GM18951 (cell line): ENCODE data around the gene PHACTR3.

Experiments used
- POLR2A ChIP-seq: IDR thresholded peaks from 4 replicates; pipeline ENCODE4 v1.6.1; 2011; ENCODE audit warnings: mild to moderate bottlenecking; ENCODE audit not compliant: insufficient read length, insufficient read depth; ENCODE audit errors: extremely low read depth
- in situ Hi-C: fragments of 300-500 bp; cut with MboI; formaldehyde crosslinking; loops from one replicate; pipeline ENCODE4 v1.12.0; 2022; ENCODE audit warnings: low sequenced_read_pairs, mixed read lengths, inconsistent platforms; ENCODE audit not compliant: unreplicated experiment

Gene PHACTR3

DNA sequence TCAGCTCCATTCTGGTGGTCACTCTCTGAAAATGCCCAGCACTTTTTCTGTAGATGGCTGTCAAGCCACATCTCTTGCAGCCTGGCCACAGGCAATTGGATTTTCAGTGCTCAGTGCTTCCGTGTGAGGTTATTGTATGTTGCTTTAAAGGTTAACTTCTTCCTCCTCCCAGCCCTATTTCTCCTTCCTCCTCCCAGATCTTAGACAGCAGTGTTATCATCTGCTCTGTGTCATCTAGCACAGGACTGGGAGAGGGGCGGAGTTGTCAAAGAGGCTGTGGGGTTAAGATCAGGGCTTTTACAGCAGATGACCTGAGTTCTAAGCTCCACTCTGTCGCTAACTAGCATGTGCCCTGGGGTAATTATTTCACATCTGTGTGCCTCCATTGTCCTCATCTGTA lies 129.0 kb downstream of the PHACTR3 start:
- no peak for TF ChIP-seq POLR2A
- in situ Hi-C loops: no loop called here

DNA sequence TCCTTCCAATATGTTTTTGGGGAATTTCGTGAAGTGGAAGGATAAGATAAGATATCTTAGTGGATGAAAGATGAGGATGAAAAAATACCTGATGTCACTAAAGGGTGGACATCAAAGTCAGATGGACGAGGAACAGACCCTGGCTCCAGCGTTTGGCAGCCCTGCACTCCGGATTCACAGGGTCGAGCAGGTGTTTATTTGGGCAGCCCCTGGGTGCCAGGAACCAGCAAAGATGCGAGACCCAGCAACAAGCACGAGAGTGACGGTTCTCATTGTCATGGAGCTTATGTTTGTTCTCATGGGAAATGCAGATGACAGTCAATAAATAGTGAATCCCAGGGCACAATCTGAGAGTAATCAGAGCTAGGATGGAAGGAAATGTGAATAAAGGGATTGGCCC lies 131.1 kb downstream of the PHACTR3 start:
- no peak for TF ChIP-seq POLR2A
- in situ Hi-C loops: no loop called here

DNA sequence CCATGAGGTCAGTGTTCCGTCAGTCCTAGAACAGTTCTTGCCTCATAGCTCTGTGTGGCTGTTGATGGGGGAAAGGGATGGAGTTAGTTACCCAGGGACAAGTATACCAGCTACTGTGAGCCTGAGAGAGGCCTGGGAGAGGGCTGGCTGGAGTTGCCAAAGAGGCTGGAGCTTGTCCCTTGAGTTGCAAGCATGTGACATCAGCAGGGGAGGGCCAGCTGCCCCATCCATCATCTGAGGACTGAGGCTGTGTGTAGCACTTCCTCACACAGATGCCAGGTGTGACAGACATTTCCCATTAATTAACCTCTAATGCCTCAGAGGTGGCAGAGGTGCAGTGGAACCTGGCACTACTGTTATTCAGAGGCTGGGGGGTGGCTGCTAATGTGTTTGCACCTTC lies 131.6 kb downstream of the PHACTR3 start:
- TF ChIP-seq POLR2A: no peak
- in situ Hi-C loops: no loop called here

DNA sequence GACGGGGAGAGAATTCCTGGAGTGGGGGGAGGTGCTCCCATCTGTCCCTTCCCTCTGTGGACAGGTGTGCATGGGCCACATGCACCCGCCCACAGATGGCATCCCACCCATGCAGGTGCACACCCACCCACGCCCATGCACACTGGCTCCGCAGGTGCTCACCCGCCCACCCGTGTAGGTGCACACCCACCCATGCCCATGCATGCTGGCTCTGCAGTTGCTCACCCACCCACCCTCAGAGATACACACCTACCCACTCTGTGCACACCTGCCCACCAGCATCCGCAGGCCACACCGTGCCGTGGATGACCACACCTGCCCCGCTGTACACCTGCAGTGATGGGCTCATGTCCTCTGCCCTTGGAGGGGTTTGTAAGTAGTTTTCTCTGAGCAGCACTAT lies 132.0 kb downstream of the PHACTR3 start:
- in situ Hi-C loops: no loop called here
- TF ChIP-seq POLR2A: no peak

DNA sequence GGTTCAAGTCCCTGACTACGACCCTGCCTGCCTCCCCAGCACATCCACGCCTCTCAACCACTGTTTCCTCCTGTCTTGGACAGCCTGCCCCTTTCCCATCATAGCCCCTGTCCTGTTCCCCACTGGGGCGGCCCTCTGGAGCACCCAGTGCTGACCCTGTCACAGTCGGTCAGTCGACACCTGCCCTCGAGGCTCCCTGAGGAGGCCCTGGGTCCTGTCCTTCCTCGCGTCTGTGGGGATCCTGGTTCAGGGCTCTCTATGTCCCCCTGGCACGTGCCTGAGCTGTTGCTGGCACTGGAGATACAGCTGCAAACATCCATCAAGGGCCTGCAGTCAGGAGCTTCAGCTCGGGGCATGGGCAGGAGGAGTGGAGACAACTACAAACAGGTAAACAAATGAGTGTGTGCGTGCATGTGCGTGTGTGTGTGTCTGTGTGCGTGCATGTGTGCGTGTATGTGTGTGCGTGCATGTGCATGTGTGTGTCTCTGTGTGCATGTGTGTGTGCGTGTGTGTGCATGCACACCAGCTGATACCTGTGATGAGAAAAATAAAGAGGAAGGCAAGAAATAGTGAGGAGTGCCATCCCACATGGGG lies 132.8 kb downstream of the PHACTR3 start:
- in situ Hi-C loops: no loop called here
- TF ChIP-seq POLR2A: no peak

DNA sequence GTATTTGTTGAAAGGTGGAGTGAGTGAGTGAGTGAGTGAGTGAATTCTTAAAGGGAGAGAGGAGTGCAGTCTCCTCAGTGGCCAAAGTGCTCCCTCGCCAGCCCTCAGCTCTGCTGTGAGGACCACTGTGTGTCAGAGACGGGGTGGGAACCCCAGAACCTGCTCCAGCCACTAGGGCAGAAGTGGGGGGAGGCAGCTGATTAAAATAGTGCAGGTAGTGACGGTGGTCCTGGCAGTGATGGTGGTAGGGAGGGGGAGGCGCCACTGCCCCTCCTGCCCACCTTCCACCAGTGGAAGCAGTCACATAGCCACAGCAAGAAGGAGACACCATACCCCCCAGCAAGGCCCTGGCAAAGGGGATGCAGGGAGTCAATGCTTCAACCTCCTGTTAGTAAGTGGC lies 133.5 kb downstream of the PHACTR3 start:
- in situ Hi-C loops: no loop called here
- no peak for TF ChIP-seq POLR2A

DNA sequence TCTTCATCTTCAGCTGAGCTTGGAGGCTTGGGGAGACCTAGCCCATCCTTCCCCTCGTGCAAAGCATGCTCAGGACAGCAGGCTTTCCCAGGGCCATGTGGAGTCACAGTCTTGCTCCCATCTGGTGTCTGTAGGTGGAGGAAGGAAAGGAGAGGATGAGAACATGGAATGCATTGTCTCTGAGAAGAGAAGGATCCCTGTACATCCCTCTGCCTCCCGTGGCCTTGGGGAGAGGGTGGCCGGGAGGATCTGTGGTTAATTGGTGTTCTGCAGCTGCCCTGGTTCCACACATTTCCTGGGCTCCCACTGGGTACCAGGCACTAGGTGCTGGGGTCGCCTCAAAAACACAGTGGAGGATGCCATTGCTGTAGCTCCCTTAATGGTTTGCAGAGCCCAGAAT lies 134.5 kb downstream of the PHACTR3 start:
- TF ChIP-seq POLR2A: no peak
- in situ Hi-C loops: no loop called here

DNA sequence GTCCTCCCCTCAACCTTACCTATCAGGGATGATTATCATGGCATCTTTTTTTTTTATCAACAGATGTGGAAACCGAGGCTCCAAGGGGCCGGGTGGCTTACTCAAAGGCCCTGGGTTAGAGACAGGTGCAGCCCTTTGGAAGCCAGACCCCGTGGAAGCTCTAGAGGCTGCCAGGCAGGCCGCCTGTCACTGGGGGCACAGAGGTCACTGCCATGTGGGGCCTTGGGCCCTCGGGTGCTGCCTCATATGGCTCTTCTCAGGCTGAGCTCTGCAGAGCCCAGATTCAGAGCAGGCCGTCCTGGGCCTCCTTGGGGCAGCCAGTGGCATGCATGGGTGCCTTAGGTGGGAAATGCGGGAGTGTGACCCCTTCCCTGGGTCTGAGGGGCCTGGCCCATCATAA lies 136.3 kb downstream of the PHACTR3 start:
- TF ChIP-seq POLR2A: no peak
- in situ Hi-C loops: no loop called here

DNA sequence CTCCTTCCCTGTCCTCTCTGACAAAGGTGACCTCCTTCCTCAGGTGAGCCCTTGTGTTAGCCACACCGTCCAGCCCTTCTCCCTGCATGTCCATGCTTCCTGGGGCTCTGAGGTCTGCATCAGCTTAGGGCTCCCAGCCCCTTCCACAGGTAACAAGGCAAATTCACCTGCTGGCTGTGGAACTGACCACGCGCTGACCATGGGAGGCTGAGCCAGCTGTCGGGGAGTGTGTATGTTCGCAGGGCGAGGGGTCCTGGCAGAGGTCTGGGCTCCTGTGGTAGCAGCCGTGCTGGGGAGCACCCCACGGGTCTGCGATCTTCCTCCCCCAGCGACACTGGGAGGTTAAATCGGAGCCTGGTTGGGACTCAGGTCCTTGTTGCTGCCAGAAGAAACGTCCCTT lies 136.7 kb downstream of the PHACTR3 start:
- TF ChIP-seq POLR2A: no peak
- in situ Hi-C loops: no loop called here

DNA sequence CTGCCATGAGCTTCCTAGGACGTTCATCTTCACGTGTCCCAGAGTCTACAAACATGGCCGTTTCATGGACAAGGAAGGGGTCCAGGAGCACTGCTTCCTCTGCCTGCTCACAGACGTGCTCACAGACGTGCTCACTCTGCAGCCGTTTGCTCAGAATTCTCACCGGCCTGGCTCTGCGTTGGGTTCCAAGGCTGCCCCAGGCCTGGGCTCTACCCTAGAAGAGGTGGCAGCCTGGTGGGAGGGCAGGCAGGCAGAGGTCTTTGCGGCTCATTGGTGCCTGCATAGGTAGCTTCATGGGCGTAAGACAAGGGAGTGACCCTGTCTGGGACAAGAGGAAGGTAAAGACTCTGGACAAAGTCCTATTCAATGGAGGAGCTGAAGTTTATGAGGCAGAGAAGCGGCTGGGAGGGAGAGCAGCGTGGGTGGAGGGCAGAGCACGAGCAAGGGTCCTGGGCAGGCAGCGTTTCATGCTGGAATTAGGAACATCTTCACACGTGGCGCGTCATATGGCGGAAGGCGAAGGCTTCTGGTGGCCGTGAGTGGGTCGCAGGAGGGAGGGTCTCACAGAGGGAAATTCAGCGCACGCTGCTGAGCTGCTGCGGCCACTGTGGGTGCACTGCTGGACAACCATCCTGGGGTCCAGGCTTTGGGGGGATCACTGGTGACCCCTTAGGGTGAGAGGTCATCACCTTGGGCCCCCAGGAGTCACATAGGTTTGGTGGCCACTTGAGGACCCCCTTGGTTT lies 138.2 kb downstream of the PHACTR3 start:
- no peak for TF ChIP-seq POLR2A

DNA sequence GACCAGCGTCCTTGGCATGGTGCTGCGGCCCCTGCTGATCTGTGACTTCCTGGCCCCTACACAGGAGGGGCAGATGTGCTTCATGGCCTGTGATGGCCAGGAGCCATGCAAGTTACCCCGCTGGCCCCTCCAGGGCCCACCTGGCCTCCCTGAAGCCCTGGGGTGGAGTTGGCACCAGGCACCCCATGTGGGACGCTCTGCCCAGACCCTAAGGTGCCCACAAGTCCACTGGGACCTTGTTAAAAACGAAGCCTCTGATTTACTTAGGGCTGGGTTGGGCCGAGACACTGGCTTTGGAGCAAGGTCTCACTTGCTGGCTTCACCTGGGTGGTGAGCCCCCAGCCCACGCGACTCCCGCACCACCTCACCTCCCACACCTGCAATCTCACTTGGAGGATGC lies 139.0 kb downstream of the PHACTR3 start:
- in situ Hi-C loops: no loop called here
- TF ChIP-seq POLR2A: no peak

More for the DNA sequence above, 138.2 kb downstream of the PHACTR3 start:
- in situ Hi-C loops: no loop called here

DNA sequence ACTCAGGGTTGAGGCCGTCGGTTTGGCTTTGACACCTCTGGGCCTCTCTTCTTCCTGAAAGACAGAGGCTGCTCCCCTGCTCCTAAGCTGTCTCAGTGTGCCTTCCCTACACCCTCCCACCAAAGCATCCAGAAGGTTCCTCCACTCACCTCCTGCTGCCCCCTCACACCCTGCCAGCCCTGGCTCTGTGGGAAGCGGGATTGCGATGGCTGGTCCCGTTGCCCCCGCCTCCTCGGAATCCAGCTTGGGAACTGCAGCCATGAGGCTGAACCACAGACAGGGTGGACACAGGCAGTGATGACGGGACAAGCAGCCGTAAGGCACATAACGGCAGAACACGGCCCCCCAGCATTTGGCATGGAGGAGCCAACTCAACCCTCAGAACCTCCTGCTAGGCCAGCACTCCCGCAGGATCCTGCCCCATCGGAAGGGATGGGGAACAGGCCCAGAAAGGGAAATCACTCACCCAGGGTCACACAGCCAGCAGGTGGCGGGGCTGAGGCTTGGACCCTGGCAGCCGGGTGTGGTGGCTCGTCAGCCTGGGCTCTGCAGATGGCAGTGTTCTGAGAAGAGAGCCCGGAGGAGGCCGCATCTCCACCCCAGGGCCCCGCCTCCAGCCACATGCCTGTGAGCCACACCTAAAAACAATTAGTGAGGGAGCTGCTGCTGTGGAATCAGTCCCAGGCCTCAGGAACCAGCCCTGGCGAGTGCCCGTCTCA lies 139.6 kb downstream of the PHACTR3 start:
- TF ChIP-seq POLR2A: no peak
- in situ Hi-C loops: no loop called here

DNA sequence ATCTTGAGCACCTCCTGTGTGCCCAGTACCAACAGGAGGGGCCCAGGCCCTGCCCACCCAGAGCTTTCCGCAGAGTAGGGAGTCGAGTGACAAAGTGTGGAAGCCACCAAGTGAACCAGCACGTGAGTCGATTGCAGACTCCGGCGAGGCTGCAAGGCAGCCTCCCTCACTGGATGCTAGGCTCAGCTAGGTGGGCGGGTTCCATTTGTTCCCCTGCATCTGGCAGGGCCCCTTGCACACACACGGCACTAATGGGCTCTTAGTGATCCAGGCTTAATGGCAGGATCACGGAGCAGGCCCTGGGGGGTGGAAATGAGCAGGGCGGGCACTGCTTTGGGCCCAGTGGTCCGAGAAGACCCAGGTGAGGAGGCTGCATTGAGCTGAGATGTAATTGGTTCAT lies 140.4 kb downstream of the PHACTR3 start:
- no peak for TF ChIP-seq POLR2A
- in situ Hi-C loops: no loop called here

DNA sequence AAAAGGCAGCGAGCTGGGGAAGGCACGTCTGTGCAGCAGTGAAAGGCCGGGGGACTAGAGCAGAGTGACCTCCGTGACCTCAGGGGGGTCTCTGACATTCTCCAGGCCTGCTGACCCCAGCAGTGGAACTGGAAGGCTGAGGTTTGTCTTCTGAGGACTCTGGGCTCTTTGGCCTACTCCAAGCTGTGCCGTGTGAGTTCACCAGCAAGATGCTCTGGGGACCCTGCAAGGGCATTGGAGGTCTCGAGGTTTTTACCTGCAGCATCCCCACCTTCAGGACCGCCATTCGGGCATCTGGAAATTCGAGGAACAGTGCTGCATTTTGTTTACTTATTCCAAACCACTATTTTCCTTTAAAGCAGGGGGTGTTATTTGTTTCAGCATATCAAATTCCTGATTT lies 140.9 kb downstream of the PHACTR3 start:
- TF ChIP-seq POLR2A: no peak
- in situ Hi-C loops: no loop called here

DNA sequence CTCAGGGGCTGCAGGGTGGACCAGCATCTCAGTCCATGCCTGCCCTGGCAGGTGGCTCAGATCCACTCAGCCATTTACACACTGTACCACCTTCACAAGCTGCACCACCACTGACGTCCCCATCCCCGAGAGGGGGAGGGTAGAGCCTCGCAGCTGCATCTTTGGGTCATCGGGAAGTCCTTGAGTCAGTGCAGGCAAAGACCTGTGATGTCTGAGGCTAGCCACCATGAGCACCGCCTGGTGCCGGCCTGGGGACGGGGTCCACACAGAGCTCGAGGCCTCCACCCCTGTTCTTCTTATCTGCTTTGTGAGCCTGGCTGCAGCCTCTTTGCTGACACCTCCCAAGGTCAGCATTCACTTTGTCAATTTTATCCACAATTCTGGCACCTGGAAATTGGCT lies 141.4 kb downstream of the PHACTR3 start:
- TF ChIP-seq POLR2A: no peak
- in situ Hi-C loops: no loop called here
